ENCODE results near the gene NFX1. TPM values are rescaled to one million over a fixed set of nuclear protein-coding genes. Genes with fewer than 3 reads are reported as not detected.

Gene NFX1
- total and polyA plus RNA-seq, 12 donors, result 17.5 to 44.4 (median 31.2) TPM

- Histone ChIP-seq H3K36me3 (replicated peaks in 1 of 2) (peaks cover 0 to 96% of the 10 kb centered on the region in 2 donors), H3K4me1 (replicated peaks in 1 of 2) (peaks cover 0 to 3% of the 10 kb centered on the region in 2 donors), H3K27me3 (no peaks in the 10 kb centered on the region), H3K27ac (no peak overlapping the region), H3K4me3 (no peak overlapping the region), H3K9me3 (replicated peaks in 1 of 3) (no peaks in the 10 kb centered on the region)
- 87 to 96% (median 90%) methylated on average over 1 of the region's 1 CpG for WGBS, 4 donors
- intact Hi-C loops (cut with DNase I), result no loop called here
- DNase-seq, result no peak
- TF ChIP-seq POLR2A (IDR thresholded peaks at IDR 0.05), result no peak
- TF ChIP-seq, protein P1, sequence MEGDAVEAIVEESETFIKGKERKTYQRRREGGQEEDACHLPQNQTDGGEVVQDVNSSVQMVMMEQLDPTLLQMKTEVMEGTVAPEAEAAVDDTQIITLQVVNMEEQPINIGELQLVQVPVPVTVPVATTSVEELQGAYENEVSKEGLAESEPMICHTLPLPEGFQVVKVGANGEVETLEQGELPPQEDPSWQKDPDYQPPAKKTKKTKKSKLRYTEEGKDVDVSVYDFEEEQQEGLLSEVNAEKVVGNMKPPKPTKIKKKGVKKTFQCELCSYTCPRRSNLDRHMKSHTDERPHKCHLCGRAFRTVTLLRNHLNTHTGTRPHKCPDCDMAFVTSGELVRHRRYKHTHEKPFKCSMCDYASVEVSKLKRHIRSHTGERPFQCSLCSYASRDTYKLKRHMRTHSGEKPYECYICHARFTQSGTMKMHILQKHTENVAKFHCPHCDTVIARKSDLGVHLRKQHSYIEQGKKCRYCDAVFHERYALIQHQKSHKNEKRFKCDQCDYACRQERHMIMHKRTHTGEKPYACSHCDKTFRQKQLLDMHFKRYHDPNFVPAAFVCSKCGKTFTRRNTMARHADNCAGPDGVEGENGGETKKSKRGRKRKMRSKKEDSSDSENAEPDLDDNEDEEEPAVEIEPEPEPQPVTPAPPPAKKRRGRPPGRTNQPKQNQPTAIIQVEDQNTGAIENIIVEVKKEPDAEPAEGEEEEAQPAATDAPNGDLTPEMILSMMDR (IDR thresholded peaks at IDR 0.05), result no peak
These were observed 14.0 kb downstream of the NFX1 start for GRCh38 chr9:33304362-33304761.

DNA sequence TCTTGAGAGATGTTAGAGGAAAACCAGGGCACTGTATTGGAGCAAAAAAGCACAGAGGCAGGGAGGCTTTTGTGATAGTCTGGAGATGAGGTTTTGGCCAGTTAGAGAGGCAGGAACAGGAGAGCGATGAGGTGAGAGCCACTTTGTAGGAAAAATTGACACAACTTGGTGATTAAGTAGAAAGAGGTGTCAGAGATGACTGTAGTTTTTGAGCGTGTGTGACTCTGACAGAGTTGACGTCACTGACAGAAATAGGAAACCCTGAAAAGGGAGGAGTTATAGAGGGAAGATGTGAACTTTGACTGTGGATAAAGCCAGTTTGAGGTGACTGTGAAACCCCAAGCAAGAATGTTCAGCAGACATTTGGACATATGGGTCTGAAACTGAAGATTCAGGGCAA is 15.7 kb downstream of the NFX1 start:
- H3K27ac ChIP-seq, result no peak overlapping the region
- peaks cover 0 to 100% of the 10 kb centered on the region in 2 donors for H3K36me3 ChIP-seq (replicated peaks in 1 of 2)
- intact Hi-C loops (cut with DNase I), result no loop called here
- H3K4me3 ChIP-seq, result no peak overlapping the region
- TF ChIP-seq, protein P1 (IDR thresholded peaks at IDR 0.05), result no peak
- no peak for TF ChIP-seq POLR2A (IDR thresholded peaks at IDR 0.05)
- H3K4me1 ChIP-seq (replicated peaks in 1 of 2), result no peaks in the 10 kb centered on the region
- no peak for DNase-seq
- 86 to 91% (median 87%) methylated on average over 3 of the region's 3 CpGs for WGBS, 4 donors
- H3K9me3 ChIP-seq (replicated peaks in 1 of 3), result no peaks in the 10 kb centered on the region
- no peaks in the 10 kb centered on the region for H3K27me3 ChIP-seq

DNA sequence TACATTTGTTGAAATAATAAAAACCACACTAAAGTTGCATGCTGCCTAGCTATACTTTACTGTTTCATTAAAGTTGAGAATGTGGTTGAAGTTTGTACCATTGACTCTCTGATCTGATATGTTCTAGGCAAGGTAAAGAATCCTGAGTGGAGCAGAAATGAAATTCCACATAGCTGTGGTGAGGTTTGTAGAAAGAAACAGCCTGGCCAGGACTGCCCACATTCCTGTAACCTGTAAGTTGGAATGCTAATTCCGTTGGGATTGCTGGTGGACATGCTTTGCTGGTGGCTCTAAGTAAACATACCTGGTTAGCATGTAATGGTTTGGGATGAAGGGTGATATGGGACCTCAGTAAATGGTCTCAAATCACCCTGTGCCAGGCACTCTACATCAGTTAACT is 16.8 kb downstream of the NFX1 start:
- Histone ChIP-seq H3K4me1 (replicated peaks in 1 of 2) (no peaks in the 10 kb centered on the region), H3K36me3 (replicated peaks in 1 of 2) (peaks cover 0 to 100% of the 10 kb centered on the region in 2 donors), H3K27me3 (no peaks in the 10 kb centered on the region), H3K27ac (no peak overlapping the region), H3K9me3 (replicated peaks in 1 of 3) (no peaks in the 10 kb centered on the region), H3K4me3 (no peak overlapping the region)
- TF ChIP-seq, protein P1 (IDR thresholded peaks at IDR 0.05), result no peak
- TF ChIP-seq POLR2A (IDR thresholded peaks at IDR 0.05), result no peak
- WGBS, 4 donors, result 80 to 100% (median 88%) methylated on average over 1 of the region's 1 CpG
- no peak for DNase-seq
- intact Hi-C loops (cut with DNase I), result no loop called here

DNA sequence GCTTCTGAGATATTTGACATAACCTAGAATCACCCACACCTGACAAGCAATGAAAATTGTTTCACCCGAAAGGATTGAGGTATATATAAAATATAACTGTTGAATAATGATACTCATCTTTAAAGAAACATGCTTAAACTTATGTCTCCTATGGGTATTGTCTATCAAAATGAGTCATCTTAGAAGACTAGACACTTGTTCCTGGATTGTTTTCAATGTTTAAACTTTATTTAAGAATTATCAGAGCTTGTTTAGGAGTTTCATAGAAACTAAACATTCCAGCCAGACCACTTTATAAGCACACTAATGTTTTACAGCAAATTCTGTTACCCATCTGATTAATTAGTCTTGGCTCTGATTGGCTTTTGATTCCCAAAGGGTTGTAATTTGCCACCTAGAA is 19.6 kb downstream of the NFX1 start:
- TF ChIP-seq, protein P1 (IDR thresholded peaks at IDR 0.05), result no peak
- no peak for TF ChIP-seq POLR2A (IDR thresholded peaks at IDR 0.05)
- no peak overlapping the region for H3K4me3 ChIP-seq
- intact Hi-C loops (cut with DNase I), result no loop called here
- H3K27ac ChIP-seq, result no peak overlapping the region
- DNase-seq, result no peak
- H3K4me1 ChIP-seq (replicated peaks in 1 of 2), result no peaks in the 10 kb centered on the region
- no peaks in the 10 kb centered on the region for H3K27me3 ChIP-seq
- no peaks in the 10 kb centered on the region for H3K9me3 ChIP-seq (replicated peaks in 1 of 3)
- H3K36me3 ChIP-seq (replicated peaks in 1 of 2), result peaks cover 0 to 100% of the 10 kb centered on the region in 2 donors
- 95 to 100% (median 97%) methylated on average over 1 of the region's 1 CpG for WGBS, 4 donors
